GM18502 (cell line): ENCODE data around the gene WDR17.

ENCODE experiments used
- ATAC-seq: cut with Tn5 transposase; IDR thresholded peaks from one replicate; pipeline ENCODE4 v1.9.1; 2021; ENCODE audit warnings: mild to moderate bottlenecking; ENCODE audit not compliant: unreplicated experiment, poor library complexity

Gene WDR17

GRCh38 chr4:176084769-176085168 lies 19.1 kb downstream of the WDR17 start:
- ATAC-seq, result no peak

GRCh38 chr4:176090115-176090514 lies 24.5 kb downstream of the WDR17 start:
- peak; percentile 97 for ATAC-seq

DNA sequence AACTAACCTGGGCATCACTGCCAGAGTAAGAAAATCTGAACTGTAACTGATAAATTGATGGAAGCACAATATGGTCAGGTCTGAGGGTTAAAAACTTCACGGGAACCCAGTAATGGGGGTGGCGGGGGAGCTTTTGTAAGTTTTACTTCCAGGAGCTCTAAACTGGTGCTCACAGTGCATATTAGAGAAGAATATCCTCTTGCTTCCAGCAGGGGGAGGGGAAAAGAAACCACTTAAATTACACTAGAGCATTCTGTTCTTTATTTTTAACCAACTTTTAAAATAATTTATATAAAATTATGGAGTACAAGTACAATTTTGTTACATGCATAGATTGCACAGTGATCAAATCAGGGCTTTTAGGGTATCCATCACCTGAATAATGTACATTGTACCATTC lies 33.7 kb downstream of the WDR17 start:
- ATAC-seq, result no peak

DNA sequence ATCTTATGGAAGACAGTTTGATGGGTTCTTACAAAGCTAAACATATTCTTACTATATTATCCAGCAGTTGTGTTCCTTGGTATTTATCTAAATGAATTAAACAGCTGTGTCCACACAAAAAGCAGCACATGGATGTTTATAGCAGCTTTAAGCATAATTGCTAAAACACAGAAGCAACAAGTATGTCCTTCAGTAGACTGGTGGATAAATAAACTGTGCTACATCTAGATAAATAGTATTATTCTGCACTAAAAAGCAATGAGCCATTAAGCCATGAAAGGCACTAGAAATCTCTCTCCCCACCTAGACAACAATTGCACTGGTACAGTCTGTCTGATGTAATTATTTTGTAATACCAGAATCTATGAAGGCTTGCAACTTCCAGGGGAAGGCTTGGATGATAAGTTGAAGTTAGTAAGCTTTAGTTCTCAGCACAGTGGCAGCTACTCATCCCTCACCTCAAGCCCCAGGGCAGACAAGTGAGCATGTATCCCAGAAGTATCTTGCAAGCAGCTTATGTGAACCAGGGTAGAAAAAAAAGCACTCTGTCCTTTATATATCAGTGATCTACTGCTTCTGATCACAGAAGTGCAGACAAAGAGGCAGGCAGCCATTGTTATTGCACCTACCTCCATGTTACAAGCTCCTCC lies 36.9 kb downstream of the WDR17 start:
- no peak for ATAC-seq

DNA sequence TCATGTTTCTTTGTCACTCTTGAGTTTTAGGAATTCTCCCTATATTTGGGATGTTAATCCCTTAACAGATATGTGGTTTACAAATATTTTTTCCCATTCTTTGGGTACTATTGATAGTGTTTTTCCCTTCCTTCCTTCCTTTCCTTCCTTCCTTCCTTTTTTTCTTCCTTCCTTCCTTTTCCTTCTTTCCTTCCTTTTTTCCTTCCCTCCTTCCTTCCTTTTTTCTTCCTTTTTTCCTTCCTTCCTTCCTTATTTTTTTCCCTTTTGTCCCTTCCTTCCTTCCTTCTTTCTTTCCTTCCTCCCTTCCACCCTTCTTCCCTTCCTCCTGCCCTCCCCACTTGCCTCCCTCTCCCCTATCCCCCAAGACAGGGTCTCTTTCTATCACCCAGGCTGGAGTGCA lies 42.1 kb downstream of the WDR17 start:
- ATAC-seq, result no peak

GRCh38 chr4:176123710-176124407 lies 58.2 kb downstream of the WDR17 start:
- peak; percentile 100 for ATAC-seq

DNA sequence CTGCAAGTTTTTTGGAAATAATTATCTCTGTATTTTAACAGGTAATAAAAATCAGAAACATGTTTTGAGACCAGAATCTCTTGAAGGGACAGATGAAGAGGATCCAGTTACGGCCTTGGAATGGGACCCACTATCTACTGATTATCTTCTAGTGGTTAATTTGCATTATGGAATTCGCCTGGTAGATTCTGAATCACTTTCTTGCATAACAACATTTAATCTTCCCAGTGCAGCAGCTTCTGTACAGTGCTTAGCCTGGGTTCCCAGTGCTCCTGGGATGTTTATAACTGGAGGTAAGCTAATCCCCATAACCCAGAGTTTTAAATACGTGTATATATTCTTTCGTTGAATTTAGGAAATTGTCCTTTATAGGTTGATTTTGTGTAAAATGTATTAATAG lies 59.4 kb downstream of the WDR17 start:
- no peak for ATAC-seq

DNA sequence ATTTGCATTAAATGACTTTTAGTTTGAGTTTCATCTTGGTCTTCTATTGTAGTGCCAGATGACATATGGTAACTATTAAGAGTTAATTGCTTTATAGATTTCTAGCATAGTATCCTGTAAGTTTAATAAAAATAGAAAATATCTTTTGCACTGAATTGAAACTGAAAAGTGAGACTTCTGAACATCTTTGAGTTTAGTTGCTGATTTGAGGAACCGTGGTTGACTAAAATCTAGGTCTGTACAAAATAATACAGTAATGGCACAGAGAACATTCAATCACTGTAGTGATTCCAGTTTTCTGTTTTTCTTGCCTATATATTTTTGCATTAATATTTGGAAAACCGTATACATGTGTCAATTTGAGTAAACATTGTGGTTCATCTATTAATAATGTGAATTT lies 69.0 kb downstream of the WDR17 start:
- peak; percentile 63 for ATAC-seq

DNA sequence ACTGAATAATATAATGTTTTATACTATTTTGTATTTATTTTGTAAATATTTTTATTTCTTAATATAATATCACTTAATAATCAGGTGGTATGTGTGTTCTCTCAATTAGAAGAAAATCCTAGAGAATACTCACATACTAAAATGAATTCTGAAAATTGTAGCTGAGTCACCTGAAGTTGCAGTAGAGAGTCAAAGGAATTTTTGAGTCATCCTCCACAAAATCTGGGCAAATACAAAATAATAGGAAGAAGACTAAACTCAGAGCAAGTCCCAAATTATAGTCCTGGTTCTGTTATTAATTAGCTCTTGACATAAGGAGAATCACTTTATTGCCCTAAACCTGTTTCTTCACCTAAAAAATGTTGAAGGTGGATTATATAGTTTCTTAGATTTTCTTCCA lies 72.0 kb downstream of the WDR17 start:
- ATAC-seq, result no peak

GRCh38 chr4:176139518-176139917 lies 73.9 kb downstream of the WDR17 start:
- ATAC-seq, result no peak

DNA sequence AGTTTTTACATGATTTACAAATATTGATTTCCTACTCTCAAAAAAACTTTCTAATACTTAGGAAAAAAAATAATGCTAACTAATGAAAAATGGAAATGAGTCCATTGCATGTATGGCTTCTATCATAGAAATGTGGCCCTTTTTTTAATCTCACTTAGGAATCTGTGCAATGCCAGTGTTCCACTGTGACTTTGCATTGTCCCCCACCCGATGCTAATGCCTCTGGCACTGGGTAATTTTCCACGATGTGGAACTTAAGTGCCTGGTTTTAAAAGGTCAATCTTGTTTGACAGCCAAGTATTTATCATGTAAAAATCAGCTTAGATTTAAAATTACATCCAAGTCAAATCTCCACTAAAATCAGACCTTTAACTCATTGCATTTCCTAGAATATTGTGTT lies 76.6 kb downstream of the WDR17 start:
- no peak for ATAC-seq

DNA sequence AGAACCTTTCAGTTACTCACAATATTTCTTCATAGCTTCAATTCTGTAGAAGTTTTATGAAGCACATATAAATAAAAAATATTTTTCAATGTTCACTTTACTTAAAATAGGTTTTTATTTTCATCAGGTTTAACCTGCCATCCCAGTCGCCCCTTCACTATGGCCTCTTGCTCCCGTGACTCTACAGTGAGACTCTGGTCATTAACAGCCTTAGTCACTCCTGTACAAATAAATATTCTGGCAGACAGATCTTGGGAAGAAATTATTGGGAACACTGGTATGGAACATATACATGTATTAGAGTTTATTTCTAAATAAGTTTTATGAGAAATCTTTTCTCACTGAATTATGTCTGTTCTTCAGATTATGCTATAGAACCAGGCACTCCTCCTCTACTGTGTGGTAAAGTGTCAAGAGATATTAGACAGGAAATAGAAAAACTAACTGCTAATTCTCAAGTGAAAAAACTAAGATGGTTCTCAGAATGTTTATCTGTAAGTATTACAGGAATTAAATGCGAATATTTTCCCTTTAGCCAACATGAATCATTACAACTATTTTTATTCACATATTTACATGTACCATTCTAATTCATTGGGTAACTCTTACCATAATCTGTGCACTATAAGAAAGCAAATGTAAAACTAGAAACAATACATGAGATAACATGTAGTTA lies 84.2 kb downstream of the WDR17 start:
- no peak for ATAC-seq

GRCh38 chr4:176150356-176150682 lies 84.7 kb downstream of the WDR17 start:
- peak; percentile 61 for ATAC-seq

GRCh38 chr4:176150704-176151103 lies 85.1 kb downstream of the WDR17 start:
- ATAC-seq, result no peak

DNA sequence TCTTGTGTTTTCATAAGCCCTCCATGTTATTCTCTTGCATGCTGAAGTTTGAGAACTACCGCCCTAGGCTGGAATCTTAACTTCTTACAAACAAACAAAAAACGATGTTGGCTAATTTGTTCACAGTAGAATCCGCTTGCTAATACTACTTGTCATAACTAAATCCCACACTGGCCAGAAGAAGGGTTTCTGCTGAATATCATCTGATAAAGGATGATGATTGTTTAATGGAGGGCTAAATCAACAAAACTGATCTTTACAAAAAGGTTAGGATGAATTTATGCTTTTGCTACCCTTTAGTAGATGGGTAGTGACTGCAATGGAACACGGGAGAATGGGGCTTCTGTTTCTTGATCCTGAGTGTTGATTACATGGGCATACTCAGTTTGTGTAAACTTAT lies 87.5 kb downstream of the WDR17 start:
- ATAC-seq, result no peak

GRCh38 chr4:176156656-176157055 lies 91.0 kb downstream of the WDR17 start:
- ATAC-seq, result no peak

DNA sequence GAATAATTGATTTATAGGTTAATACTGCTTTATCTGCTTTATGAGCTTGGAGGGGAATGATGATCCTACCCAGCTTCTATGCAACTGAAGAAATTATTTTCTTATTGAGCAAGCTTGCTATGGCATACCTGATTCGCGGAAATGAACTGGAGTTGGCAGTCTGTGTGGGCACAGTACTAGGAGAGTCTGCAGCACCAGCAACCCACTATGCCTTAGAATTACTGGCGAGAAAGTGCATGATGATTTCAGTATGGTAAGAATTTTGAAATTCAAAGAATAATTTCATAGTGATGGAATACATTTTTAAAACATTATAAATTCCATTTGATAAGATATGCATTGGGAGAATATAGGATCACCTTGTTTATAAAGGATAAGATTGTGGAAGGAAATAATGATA lies 97.4 kb downstream of the WDR17 start:
- ATAC-seq, result no peak

GRCh38 chr4:176185051-176185450 lies 119.4 kb downstream of the WDR17 start:
- ATAC-seq, result no peak

- peak; percentile 59 for ATAC-seq
Measured at GRCh38 chr4:176186067-176186466, 120.4 kb downstream of the WDR17 start.

DNA sequence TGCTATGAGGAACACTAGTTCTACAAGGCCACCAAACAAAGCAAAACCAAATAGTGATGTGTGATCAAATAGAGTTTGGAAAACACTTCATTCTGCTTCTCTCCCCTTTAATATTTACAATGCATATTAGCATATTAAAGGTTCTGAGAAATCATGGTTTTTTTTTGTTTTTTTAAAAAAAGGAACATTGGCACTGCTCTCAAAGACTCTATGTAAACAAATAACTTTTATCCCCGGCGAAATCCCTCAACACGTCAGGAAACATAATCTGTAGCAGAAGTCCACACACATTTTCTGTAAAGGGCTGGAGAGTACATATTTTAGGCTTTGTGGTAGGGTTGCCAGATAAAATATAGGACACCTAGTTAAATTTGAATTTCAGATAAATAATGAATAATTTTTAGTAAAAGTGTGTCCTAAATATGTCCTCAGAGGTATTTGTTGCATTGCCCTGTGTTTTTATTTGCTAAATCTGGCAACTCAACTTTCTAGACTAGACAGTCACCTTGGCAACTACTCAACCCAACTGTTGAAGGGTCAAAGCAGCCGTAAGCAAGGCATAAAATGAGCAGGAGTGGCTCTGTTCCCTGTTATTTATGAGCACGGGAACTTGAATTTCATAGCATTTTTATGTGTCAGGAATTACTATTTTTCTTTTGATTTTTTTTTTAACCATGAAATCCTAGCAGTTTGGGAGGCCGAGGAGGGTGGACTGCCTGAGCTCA lies 121.2 kb downstream of the WDR17 start:
- ATAC-seq, result no peak

DNA sequence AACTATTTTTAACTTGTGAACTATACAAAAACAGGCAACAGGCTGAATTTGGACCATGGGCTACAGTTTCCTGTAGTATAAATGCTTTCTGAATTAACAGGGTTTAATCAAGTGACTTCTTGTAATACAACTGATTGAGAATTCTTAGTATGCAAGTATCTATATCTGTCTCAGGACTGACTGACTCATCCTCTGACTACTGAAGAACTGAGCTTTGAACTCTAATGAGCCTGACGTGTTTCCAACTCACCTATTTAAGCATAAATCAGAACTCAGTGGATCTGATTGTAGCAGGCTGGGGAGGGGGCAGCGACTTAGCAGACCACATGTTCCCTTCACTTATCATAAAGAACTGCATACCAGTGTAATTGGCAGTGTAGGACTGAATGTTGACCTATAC lies 122.0 kb downstream of the WDR17 start:
- ATAC-seq, result no peak
